CD1c-positive myeloid dendritic cell (primary cell): ENCODE data around the gene FOXJ3.

ENCODE experiments used
- DNase-seq: peaks from one replicate; pipeline ENCODE4 v3.0.0-alpha.2; 2016; ENCODE audit errors: extremely low spot score

FOXJ3 gene

DNA sequence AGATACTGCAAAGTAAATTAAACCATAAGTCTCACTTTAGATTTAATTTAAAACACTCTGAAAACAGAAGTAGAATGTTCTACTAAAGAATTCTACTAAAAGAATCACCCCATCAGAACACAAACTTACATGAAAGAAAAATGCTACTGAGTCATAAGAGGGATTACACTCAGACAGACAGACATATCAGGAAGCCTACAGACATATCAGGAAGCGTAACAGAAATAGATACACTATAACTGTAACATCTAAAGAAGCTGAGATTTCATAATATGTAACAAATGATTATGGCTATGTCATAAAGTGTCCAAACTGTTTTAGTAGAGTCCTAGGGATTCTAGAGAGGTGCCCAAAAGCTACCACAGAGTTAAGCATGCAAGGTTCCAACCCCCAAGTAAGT is 23.9 kb downstream of the FOXJ3 start:
- no peak for DNase-seq

DNA sequence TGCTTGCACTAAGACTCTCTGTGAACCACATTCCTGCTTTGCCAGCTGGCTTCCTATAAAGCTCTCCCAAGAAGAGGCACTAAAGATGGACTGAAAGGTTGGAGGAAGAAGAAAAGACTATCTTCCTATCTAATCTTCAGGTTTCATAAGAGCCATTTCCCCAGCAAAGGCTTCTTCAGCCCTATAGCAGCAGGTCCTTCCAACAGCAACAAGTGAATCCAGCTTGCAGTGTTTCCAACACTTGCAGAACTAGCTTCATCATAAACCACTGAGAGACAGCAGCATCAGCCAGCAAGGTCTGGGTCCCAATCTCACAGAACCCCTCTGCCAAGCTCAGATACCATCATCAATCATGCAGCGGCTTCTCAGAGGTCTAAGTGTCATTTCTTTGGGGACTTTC is 28.1 kb downstream of the FOXJ3 start:
- DNase-seq: no peak

DNA sequence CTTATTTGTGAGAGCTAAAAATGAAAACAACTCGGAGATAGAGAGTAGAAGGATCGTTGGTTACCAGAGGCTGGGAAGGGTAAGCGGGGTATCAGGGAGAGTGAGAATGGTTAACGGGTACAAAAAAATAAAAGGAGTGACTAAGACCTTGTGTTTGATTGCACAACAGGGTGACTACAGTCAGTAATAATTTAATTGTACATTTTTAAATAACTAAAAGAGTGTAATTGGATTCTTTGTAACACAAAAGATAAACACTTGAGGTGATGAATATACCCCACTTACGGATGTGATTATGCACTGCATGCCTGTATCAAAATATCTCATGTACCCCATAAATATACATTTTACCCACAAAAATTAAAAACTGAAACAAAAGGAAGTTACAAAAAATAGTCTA is 29.4 kb downstream of the FOXJ3 start:
- DNase-seq: no peak

DNA sequence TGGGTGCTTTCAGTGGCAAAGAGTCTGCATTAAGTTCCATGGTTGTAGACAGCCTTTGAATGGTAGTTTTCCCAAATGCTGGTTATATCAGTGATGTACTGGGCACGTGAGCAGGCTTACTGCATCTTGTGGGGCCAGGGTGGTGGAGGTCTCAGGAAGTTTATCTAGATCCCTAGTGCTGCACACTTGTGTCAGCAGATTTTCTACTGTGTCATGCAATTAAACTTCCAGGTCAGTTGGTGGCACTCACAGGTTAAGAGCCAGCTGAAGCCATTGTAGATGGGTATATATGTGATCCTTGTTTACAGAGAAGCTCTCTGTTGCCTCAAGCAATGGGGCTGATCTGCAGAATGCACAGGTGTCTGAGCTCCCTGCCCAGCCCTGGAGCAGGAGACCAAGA is 33.0 kb downstream of the FOXJ3 start:
- no peak for DNase-seq

DNA sequence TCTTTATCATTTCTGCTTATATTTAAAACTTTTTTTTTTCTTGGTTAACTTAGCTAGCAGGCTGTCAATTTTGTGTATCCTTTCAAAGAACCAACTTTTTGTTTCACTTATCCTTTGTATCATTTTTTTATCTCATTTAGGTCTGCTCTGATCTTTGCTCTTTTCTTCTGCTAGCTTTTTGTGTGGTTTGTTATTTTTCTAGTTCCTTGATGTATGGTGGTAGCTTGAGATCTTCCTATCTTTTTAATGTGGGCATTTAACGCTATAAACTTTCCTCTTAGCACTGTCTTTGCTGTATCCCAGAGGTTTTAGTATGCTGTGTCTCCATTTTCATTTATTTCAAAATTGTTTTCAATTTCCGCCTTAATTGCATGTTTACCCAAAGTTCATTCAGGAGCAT is 36.5 kb downstream of the FOXJ3 start:
- no peak for DNase-seq

DNA sequence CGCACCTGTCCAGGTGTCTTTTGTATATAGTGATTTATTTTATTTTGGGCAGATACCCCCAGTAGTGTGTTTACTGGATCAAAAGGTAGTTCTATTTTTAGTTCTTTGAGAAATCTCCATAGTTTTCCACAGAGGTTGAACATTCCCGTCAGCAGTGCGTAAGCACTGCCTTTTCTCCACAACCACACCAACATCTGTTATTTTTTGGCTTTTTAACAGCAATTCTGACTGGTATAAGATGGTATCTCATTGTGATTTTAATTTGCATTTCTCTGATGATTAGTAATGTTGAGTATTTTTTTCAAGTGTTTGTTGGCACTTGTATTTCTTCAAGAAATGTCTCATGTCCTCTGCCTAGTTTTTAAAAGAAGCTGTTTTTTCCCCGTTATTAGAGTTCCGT is 39.2 kb downstream of the FOXJ3 start:
- DNase-seq: no peak

DNA sequence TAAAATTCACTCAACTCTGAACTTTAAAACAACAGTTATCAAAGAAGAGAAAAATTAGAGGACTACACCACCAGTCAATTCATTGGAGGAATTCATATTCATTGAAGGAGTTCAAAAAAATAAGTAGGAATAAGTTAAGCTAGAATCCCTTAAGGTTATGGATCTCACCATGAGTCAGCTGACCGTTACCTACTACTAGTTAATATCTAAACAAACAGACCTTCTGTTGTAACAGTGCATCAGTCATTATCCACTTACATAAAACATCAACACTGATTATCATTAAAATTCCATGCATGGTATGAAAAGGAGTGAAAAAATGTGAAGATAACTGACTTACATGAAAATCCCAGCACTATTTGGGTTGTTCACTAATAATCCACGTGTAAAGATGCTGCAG is 44.9 kb downstream of the FOXJ3 start:
- DNase-seq: no peak

DNA sequence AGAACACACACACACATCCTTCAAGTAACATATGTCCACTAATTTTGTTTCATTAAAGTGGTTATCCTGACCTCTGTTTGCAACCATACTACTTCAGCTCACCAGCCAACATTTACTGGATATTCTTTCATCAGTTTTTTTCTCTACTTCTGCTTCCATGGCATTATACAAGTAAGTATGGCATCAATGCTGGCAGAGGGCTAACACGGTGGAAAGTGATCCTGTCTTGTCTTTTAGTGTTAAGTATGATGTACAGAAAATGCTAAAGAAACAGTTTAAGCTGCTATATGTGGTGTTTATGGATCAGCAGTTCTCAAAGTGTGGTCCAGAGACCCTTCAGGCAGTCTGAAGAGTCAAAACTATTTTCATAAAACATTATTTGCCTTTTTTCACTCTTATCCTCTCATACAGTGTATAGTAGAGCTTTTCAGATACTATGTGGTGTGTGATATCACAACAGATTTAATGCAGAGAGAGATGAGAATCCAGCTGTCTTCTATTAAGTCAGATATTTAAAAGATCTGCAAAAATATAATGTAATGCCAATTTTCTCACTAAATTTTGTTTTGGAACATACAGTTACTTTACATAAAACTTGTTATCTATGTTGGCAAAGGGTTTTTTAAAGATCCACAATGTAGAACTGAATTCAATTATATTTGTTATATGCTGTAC is 46.6 kb downstream of the FOXJ3 start:
- no peak for DNase-seq

DNA sequence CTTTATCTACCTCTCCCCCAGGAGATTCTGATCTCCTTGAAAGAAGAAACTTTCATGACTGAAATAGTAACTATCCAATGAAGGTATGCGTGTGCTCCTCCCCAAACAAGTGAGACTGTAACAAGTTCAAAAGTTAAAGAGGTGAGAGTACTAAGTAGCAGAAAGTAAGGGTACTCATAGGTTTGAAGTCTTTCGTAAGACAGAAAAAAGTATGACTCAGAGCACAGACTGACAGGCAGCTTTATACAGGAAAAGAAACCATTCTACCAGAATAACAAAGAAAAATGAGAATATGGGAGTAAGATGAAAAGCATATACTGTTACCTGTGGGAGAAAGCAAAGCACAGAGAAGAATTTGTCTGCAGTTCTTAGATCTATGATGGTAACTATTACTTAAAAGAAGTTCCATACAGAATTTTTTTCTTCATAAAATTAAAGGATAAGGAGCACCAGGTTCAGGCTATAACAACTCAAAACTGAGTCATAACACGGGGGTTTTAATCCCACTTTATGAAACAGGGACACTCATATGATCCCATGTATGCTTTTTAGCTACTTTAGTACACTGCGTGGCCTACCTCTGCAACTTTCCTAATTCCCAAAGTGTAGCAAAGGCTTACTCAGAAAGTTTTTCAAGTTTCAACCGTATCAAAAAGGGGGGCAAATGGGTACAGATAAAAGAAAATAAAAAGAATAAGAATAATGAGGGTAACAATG is 52.0 kb downstream of the FOXJ3 start:
- no peak for DNase-seq

DNA sequence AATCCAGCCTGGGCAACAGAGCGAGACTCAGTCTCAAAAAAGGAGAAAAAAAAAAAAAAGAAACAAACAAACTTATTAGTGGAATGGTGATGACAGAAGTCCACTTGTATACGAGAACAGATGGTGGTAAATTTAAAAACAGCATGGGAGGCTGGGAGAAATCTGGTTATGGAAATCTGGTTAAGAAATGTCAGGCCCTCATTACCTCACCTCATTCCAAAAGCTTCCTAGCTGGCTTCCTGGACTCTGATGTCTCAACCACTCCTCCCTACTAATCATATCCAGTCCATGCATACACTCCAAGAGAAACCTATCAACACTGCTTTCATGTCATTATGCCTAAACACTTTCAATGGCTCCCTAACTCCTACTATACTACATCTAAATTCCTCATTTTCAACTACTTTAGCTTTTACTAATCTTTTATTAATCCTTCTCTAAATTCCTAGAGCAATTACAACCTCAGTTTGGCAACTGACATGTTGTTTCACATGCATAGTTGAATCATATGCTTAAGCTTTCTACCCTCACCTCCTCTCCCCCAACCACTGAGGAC is 52.9 kb downstream of the FOXJ3 start:
- DNase-seq: no peak

DNA sequence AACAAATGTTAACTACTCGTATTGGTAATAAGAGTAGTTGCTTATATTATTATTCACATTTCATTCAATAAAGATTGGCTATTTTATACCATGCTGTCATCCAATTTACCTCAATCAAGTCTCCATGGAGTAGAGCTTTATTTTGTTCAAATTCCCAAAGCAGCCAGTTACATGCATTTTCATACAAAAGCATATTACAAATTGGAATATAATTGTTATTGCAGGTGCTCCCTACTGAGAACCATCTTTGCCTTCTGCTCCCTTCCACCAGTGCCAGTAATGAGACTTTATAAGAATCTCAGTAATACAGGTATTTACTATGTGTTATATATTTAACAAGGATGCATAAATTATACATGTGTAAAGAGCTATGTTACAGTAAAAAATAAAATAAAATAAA is 54.2 kb downstream of the FOXJ3 start:
- DNase-seq: no peak

DNA sequence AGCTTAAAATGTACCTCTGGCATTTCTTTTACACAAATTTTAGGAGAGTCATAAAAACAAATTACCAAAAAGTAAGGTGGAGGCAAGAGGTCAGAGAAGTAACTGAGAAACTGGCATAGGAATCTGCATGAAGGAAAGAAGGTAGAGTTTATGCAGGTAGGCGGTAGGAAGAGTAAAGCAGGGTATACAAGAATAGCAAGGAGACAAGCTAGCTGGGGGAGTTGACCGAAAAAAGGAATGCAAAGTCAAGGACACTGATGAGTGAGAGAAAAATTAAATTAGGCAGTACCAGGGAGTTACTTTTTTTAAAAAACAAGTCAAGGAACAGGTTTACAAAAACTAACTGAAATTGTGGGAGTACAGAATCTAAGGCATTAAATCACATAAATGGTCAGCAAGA is 56.0 kb downstream of the FOXJ3 start:
- DNase-seq: no peak

DNA sequence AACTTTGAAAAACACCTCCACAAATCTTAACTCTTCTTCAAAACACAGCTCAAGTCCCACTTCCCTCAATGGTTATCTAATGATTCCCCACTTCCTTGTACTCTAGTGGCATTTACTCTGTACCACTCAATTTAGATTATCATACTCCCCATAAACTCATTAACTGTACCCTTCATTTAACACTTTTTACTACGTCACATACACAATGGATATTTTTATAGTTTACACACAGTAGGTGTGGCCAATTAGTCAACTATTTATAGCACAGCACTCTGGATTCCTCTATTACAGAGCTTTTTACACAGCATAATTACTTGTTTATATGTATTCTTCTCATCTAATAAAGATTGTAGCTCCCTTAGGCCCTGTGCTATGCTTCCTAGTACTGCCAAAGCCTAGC is 62.1 kb downstream of the FOXJ3 start:
- no peak for DNase-seq

DNA sequence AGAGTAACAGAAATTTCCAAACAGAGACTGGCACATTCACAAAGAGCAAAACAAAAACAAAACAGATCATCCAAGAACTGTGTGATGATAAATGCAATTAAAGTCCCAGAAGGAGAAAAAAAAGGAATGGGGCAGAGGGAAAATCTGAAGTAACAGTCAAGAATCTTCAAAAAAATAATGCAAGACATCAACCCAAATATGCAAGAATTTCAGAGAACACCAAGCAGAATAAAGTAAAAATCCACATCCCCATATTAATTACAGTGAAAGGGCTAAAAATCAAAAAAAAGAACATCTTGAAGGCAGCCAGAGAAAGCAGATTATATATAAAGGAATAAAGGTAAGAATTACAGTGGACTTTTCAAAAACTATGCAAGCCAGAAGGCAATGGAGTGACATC is 67.1 kb downstream of the FOXJ3 start:
- DNase-seq: no peak

DNA sequence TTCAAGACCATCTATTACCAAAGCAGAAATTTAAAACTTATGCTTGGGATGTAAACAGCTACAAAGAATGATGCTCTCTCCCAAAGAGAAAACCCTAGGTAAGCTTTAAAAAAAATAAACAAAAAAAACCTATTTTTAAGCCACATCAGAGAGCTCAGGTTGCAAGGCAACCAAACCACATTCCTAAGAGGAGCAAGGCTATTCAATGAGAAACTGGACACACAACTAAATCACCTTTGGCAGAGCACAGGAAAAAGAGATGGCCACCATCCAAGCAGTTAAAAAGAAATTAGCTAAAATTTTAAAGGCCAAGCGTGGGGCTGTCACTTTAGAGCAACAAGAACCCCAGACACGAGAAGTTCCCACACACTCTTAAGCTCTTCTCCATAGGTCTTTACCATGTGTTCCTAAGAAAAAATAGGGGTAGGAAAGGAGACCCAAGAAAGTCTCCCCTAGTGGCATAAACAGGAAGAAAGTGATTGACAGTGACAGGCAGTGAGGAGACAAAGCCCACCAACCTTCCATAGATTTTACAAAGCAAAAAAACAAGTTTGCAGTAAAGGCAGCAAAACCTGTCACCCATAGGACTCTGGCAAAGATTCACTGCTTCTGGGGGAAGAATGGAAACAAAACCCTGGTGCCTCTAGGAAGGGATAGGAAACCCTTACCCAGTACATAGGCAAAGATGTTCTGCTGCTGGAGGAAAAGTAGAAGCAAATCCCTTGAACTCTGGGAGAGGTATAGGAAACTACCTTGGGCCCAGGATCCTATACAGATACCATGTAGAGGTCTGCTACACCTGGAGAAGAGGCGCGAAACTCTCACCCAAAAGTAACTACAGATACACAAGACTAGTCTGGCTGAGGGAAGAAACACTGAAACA is 68.5 kb downstream of the FOXJ3 start:
- DNase-seq: no peak

DNA sequence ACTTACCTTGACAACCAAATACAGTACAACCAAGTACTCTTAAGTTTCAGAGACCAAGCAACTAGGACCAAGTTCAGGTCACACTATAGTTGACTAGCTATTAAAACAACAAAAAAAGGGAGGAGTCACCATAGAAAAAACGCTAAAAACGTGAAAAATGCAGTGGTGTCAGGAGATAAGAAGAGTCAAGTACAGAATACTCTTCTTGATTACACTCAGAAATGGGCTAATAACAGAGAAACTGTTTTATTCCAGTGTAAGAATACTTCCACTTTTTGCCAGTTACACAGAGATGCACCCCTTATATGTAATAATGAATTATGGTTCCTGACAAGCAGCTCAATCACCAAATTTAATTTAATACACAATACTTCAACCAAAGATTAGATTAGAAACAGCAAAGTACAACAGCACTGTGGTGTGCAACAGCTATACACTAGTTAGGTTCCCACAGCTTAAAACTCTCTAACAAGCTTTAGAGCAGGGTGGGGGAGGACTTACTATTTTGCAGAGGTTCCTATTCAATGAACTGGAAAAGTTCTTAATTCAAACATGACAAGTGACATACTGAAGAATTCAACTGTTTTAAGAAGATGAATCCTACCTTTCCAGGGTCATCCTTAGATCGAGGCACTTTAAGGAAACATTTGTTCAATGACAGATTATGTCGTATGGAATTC is 70.4 kb downstream of the FOXJ3 start:
- no peak for DNase-seq

DNA sequence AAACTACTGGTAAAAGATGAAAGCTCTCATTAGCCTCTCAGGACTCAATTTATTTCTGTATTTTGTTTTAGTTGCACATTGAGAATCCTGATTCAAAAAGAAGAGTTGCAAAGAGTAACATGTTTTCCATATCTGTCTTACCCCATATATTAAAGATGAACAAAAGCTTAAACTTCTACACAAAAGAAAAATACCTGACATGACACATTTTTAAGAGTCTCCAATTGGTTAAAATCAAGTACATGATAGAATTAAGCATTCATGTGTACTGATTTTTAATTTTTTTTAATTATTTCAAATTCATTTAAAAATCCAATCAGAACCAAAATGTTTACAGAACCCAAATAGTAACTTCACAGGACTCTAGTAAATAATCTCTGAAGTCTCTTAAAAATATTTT is 72.0 kb downstream of the FOXJ3 start:
- no peak for DNase-seq

DNA sequence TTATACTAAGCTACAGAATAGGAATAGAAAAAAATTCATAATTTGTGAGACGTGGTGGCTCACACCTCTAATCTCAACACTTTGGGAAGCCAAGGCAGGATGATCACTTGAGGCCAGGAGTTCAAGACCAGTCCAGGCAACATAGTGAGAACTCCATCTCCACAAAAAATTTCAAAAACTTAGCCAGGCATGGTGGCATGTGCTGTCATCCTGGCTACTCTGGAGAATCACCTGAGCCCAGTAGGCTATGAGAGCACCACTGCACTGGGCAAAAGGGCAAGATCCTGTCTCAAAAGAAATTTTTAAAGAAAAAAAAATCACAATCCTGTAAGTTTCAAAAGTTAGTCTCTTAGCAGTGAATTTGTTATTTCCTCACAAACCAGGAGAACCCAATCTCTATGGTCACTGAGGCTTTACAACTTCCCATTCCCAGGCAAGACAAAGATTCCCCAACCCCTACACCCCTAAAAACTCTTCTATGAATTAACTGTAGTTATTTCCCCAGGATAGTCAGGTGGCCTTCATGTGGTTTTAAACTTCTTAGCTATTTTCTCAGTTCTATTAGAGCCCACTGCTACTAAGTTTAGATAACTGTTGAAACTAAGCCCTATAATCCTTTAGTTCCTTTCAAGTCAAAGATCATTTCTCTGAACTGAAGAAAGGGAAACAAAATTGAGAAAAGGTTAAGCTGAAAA is 74.5 kb downstream of the FOXJ3 start:
- no peak for DNase-seq

DNA sequence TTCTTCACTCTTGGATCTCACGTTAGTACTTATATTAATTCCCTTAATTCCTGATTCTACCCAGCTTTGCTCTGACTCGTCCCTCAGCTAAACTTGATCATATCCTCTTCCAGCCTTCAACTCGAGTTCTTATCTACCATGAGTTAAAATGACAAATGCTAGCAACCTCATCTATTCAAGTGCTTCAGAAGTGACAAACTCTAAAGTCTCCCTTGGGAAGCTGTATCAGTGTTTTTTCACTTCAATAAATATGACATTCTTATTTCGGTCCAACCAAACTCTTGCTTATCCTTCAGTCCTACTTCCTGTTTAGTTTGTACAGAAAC is 75.3 kb downstream of the FOXJ3 start:
- no peak for DNase-seq

DNA sequence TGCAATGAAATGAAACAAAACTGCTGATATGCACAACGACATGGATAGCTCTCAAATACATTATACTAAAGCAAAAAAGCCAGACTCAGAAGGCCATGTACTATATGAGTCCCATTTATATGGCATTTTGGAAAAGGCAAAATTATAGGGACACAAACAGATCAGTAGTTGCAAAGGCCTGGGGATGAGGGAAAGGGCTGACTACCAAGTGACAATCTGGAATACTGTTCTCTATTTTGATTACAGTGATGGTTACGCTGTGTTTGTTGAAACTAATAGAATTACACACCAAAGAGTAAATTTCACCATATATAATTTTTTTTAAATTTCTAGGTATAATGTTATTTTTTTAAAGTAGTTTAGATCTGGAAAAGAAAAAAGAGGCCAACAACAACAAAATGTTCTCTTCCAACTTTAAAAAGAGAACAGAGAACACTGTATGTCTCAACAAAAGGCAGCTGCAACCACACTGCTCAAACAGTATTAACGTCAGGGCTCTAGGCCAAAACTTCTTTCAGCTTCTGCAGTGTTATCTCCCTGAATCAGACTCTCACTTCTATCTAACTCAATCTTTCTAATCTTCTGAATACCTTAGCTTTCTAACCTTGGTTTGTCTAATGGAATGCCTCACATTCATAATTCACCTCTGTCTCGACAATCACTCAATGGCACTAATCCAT is 75.8 kb downstream of the FOXJ3 start:
- no peak for DNase-seq

DNA sequence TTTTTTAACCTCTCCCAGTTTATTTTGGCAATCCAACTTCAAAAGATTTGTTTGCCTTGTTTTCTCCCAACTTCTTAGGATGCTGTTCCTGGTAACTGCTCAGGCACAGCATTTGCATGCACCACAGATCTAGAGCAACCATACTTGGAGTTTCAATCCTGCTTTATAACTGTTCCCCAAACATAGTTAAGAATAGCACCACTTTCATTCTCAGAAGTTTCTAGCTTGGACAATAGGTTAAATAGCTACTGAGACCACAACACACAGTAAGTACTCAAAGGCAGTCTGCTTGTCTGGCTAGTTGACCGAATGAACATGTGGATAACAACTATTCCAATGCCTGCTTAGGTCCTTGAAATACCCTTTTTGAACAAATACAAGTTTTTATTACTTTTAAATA is 76.8 kb downstream of the FOXJ3 start:
- no peak for DNase-seq
